ENCODE data around the gene SPAG16.

Gene SPAG16

GRCh38 chr2:213265679-213266078, 18.6 kb upstream of the SPAG16 start (continued):
- no peak for TF ChIP-seq ZNF280C (tag by site-specific recombination; IDR thresholded peaks at IDR 0.05)
- TF ChIP-seq, protein P1, sequence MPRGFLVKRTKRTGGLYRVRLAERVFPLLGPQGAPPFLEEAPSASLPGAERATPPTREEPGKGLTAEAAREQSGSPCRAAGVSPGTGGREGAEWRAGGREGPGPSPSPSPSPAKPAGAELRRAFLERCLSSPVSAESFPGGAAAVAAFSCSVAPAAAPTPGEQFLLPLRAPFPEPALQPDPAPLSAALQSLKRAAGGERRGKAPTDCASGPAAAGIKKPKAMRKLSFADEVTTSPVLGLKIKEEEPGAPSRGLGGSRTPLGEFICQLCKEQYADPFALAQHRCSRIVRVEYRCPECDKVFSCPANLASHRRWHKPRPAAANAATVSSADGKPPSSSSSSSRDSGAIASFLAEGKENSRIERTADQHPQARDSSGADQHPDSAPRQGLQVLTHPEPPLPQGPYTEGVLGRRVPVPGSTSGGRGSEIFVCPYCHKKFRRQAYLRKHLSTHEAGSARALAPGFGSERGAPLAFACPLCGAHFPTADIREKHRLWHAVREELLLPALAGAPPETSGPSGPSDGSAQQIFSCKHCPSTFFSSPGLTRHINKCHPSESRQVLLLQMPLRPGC (tag by site-specific recombination; IDR thresholded peaks at IDR 0.05): no peak
- no peak for TF ChIP-seq ZNF302 (tag by site-specific recombination; IDR thresholded peaks at IDR 0.05; ENCODE audit: low read depth)
- TF ChIP-seq ZNF354C (tag by site-specific recombination; IDR thresholded peaks at IDR 0.05; ENCODE audit: borderline replicate concordance, low read depth): no peak
- TF ChIP-seq, protein P2, sequence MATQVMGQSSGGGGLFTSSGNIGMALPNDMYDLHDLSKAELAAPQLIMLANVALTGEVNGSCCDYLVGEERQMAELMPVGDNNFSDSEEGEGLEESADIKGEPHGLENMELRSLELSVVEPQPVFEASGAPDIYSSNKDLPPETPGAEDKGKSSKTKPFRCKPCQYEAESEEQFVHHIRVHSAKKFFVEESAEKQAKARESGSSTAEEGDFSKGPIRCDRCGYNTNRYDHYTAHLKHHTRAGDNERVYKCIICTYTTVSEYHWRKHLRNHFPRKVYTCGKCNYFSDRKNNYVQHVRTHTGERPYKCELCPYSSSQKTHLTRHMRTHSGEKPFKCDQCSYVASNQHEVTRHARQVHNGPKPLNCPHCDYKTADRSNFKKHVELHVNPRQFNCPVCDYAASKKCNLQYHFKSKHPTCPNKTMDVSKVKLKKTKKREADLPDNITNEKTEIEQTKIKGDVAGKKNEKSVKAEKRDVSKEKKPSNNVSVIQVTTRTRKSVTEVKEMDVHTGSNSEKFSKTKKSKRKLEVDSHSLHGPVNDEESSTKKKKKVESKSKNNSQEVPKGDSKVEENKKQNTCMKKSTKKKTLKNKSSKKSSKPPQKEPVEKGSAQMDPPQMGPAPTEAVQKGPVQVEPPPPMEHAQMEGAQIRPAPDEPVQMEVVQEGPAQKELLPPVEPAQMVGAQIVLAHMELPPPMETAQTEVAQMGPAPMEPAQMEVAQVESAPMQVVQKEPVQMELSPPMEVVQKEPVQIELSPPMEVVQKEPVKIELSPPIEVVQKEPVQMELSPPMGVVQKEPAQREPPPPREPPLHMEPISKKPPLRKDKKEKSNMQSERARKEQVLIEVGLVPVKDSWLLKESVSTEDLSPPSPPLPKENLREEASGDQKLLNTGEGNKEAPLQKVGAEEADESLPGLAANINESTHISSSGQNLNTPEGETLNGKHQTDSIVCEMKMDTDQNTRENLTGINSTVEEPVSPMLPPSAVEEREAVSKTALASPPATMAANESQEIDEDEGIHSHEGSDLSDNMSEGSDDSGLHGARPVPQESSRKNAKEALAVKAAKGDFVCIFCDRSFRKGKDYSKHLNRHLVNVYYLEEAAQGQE (tag by site-specific recombination; IDR thresholded peaks at IDR 0.05): no peak
- no peak for TF ChIP-seq ZFP3 (tag by site-specific recombination; IDR thresholded peaks at IDR 0.05; ENCODE audit: low read depth)

DNA sequence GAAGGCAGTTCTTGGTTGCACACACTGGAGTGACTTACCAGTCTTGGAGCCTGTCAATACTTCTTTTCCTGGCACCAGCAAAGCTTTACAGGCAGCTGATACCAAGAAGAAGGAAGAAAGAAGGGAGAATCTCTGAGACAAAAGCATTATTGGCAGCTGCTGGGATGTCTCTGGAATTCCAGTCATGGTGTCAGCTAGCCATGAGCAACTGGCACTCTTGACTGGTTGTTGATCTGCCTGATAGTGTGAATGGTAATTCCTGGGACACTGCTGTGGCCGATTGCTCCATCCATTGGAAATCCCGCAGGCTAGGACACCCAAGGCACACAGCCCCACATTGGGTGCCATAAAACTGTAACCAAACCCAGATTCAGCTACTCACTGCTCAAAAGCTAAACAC, 17.8 kb upstream of the SPAG16 start:
- ChIA-PET POLR2A (no interaction called here), CTCF (no interaction called here)
- no peaks in the 10 kb centered on the region for H3K9me3 ChIP-seq (ENCODE audit: control insufficient read depth, insufficient read depth, low read depth, low read length)
- no peaks in the 10 kb centered on the region for H3K36me3 ChIP-seq (ENCODE audit: control insufficient read depth in 2 of 2, insufficient read depth in 1 of 2, low read length in 2 of 2)
- no peak overlapping the region for H3K27ac ChIP-seq (ENCODE audit: extremely low read depth, low read depth, low read length)
- H3K4me1 ChIP-seq (ENCODE audit: control insufficient read depth, insufficient read depth, low read length): no peaks in the 10 kb centered on the region
- H3K4me3 ChIP-seq (ENCODE audit: low read depth, low read length): no peak overlapping the region
- TF ChIP-seq KLF10 (tag by site-specific recombination; IDR thresholded peaks at IDR 0.05) (no peak), ZNF114 (tag by site-specific recombination; IDR thresholded peaks at IDR 0.05) (no peak), ZNF830 (tag by site-specific recombination; IDR thresholded peaks at IDR 0.05; ENCODE audit: low read depth) (no peak)

- H3K4me1 ChIP-seq (ENCODE audit: control insufficient read depth, insufficient read depth, low read length): no peaks in the 10 kb centered on the region
- ChIA-PET CTCF (no interaction called here), POLR2A (no interaction called here)
- no peak overlapping the region for H3K27ac ChIP-seq (ENCODE audit: extremely low read depth, low read depth, low read length)
- H3K36me3 ChIP-seq (ENCODE audit: control insufficient read depth in 2 of 2, insufficient read depth in 1 of 2, low read length in 2 of 2): no peaks in the 10 kb centered on the region
- no peak overlapping the region for H3K4me3 ChIP-seq (ENCODE audit: low read depth, low read length)
- H3K9me3 ChIP-seq (ENCODE audit: control insufficient read depth, insufficient read depth, low read depth, low read length): no peaks in the 10 kb centered on the region
- no peak for TF ChIP-seq ZNF529 (tag by site-specific recombination; IDR thresholded peaks at IDR 0.05; ENCODE audit: insufficient replicate concordance)
- TF ChIP-seq ZNF624 (tag by site-specific recombination; IDR thresholded peaks at IDR 0.05): no peak
- TF ChIP-seq ZNF175 (tag by site-specific recombination; IDR thresholded peaks at IDR 0.05): no peak
- no peak for TF ChIP-seq ZNF560 (tag by site-specific recombination; IDR thresholded peaks at IDR 0.05; ENCODE audit: borderline replicate concordance)
- no peak for TF ChIP-seq ZNF514 (tag by site-specific recombination; IDR thresholded peaks at IDR 0.05)
- TF ChIP-seq ZNF639 (tag by site-specific recombination; IDR thresholded peaks at IDR 0.05): no peak
- TF ChIP-seq, protein P3, sequence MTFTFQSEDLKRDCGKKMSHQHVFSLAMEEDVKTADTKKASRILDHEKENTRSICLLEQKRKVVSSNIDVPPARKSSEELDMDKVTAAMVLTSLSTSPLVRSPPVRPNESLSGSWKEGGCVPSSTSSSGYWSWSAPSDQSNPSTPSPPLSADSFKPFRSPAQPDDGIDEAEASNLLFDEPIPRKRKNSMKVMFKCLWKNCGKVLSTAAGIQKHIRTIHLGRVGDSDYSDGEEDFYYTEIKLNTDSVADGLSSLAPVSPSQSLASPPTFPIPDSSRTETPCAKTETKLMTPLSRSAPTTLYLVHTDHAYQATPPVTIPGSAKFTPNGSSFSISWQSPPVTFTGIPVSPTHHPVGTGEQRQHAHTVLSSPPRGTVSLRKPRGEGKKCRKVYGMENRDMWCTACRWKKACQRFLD (tag by site-specific recombination; IDR thresholded peaks at IDR 0.05): no peak
- no peak for TF ChIP-seq ZNF248 (tag by site-specific recombination; IDR thresholded peaks at IDR 0.05)
- no peak for TF ChIP-seq ZNF558 (tag by site-specific recombination; IDR thresholded peaks at IDR 0.05)
- no peak for TF ChIP-seq ZNF791 (tag by site-specific recombination; IDR thresholded peaks at IDR 0.05)
- TF ChIP-seq, protein P4, sequence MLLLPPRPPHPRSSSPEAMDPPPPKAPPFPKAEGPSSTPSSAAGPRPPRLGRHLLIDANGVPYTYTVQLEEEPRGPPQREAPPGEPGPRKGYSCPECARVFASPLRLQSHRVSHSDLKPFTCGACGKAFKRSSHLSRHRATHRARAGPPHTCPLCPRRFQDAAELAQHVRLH (tag by site-specific recombination; IDR thresholded peaks at IDR 0.05): no peak
- TF ChIP-seq ZNF2 (tag by site-specific recombination; IDR thresholded peaks at IDR 0.05): no peak
- TF ChIP-seq ZNF530 (tag by site-specific recombination; IDR thresholded peaks at IDR 0.05; ENCODE audit: low read depth): no peak
- no peak for TF ChIP-seq ZFHX2 (tag by site-specific recombination; conservative IDR thresholded peaks at IDR 0.05)
- TF ChIP-seq KLF16 (tag by site-specific recombination; IDR thresholded peaks at IDR 0.05): no peak
Measured at GRCh38 chr2:213271947-213272346, 12.3 kb upstream of the SPAG16 start.
